Posterior vena cava (tissue), 2 donors: ENCODE data around the gene PPP1R37. TPM values are rescaled to one million over a fixed set of nuclear protein-coding genes. Genes with fewer than 3 reads are reported as not detected.

ENCODE experiments used
- DNase-seq: peaks from one replicate; pipeline ENCODE4 v3.0.0-alpha.2; 2020; ENCODE audit warnings: low spot score
- intact Hi-C, 2 donors: fragments of 100-400 bp; cut with DNase I; formaldehyde crosslinking; loops; one replicate each; pipeline versions ENCODE4 v1.14.1 to v1.14.2; 2022 to 2023
- total RNA-seq, 2 donors: library from RNA; stranded (reverse); fragmentation: NEBNext Ultra II Directional; extraction: Animal tissue kit (Norgen Biotek cat#: 25700); gene quantifications; one replicate each; pipeline ENCODE4 v1.2.1, GENCODE V29; 2021
- donor health status: DM: yes; HTN: yes; CAD: no.
- donor health status: DM: yes; HTN: yes; CAD: no.

The PPP1R37 gene
- total RNA-seq, 2 donors from 2014 or later, result 15.2 to 16.2 TPM

DNA sequence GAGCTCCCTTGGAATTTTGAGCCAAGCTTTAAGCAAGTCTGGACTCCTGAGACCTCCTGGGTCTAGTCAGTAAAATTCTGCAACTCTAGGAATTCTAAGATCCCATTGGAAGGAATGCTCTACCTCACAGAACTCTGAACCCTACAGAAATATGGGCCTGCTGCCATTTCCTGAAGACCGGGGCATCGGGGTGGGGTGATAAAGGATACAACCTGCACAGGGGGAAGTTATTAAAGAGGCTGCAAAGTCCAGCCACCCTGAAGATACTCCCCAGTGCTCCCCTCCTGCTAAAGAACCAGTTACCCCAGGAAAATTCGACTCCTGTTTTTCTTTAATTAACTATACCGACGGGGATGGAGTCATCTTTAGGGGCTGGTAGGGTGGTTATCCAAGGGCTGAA, 2.4 kb upstream of the PPP1R37 start:
- no peak for DNase-seq
- intact Hi-C loops, result no loop called here

DNA sequence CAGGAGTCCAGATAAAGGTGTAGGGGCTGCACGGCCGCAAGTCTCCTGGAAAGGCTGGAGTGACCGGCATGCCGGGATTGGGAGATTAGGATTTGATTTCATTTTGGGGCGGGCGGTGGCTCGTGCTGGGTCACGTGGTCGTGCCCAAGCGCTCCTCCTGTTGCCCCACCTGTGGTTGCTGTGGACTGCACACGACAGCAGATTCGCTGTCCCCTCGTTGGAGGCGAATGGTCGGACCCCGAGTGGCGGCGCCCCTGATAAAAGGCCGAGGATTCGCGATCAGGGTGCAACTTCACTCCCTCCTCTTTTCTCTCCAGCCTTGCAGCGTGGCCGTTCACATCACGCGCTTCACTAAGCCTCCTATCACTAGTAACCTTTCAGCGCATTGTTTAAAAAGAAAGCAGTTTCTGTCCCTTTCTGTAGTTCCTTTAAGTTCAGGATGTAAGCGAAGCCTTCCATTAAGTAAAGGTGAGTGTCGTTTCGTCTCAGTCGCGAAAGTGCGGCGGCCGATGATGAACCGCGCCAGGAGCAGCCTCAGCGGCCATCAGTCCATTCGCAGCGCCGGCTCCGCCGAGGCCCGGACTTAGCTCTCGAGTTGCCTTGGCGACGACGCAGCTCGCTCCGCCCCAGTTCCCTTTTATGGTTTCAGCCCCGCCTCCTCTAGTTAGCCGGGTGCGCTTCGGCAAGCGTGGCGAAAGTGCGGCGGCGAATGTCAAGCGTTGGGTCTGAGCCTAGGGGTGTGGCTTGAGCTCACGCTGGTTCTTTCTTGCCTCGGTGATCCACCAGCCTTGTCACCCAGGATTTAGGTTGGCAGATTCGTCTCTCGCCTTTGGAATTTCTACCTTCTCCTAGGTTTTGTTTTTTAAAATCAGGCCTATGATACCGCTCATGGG, 1.7 kb upstream of the PPP1R37 start:
- DNase-seq, result peak; percentile 99

DNA sequence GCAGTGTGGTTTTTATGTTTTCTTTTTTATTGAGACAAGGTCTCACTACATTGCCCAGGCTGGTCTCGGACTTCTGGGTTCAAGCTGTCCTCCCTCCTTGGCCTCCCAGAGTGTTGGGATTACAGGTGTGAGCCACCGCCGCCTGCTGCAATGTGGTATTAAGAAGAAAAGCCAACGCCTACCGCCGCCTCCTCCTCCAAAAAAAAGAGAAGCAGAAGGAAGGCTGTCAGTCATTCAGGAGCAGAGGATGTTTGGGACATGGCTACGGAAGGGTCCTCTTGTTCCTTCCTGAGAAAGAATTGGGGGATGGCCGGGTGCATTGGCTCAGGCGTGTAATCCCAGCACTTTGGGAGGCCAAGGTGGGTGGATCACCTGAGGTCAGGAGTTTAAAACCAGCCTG, 1.2 kb downstream of the PPP1R37 start:
- intact Hi-C loops, result no loop called here
- DNase-seq, result no peak

More for the DNA sequence above, 1.7 kb upstream of the PPP1R37 start:
- intact Hi-C loops, result no loop called here

DNA sequence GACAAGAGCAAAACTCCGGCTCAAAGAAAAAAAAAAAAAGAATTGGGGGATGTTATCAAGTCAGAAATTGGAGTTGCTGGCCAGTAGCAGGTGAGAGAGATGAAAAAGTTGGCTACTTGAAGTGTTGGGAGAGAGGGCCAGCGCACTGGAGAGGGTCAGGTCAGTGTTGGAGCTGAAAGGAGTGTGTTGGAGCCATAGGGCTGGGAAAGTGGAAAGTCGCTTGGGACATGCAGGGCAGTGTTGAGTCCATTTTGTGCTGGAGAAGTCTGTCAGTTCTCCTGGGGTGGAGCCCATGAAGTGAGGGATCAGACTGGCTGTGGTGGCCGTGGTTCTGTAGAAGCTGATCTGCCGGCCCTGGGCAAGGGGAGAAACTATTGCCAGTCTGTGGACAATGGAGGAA, 1.7 kb downstream of the PPP1R37 start:
- intact Hi-C loops, result no loop called here
- no peak for DNase-seq

DNA sequence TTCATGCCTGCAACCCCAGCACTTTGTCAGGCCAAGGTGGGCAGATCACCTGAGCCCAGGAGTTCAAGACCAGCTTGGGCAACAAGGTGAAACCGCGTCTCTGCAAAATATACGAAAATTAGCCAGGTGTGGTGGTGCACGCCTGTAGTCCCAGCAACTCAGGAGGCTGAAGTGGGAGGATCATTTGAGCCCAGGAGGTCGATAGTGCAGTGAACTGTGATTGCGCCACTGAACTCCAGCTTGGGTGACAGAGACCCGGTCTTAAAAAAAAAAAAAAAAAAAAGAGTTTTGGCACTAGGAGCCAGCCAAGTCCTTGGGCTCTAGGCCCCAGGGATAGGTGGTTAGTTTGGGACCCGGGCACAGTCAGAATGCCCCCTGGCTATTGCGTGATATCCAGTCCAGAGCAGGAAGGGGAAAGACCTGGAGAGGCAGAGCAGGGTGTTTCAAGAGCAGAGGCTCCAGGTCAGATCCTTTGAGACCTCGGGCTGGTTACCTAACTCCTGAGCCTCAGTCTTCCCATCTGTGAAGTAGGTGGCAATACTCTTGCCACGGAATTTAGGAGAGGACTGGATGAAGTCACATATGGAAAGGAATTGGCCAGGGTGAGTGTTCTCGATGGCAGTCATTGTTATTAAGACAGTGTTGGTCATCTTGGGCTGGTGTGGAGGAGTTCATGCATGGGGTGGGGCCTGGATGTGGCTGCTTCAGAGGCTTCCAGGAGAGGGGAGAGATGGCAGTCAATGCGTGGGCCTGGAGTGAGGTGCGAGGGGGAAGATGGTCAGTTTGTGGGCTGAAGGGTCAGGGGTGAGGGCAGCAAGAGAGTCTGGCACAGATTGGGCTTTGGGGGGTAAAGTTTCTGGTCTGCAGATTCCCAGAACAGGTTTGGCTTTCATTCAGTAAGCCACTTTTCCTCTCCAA, 2.8 kb downstream of the PPP1R37 start:
- no peak for DNase-seq
- intact Hi-C loops, result no loop called here

DNA sequence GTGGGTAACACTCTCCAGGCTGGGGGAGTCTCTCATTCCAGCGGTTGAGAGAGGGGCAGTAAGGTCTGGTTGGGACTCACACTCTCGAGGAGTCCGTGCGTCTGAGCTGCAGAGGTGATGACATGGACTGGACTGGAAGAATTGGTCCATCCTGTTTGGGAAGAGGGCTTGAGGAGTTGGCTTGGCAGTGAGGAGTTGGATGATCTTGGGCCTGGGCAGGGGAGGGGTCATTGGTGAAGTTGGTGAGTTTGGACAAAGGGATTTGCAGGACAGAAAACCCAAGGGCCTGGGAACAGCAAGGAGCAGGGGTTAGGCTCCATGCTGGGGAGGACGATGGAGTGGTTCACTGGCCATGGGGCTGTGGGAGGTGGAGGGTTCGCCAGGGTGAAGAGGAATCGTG, 3.7 kb downstream of the PPP1R37 start:
- intact Hi-C loops, result no loop called here
- no peak for DNase-seq

DNA sequence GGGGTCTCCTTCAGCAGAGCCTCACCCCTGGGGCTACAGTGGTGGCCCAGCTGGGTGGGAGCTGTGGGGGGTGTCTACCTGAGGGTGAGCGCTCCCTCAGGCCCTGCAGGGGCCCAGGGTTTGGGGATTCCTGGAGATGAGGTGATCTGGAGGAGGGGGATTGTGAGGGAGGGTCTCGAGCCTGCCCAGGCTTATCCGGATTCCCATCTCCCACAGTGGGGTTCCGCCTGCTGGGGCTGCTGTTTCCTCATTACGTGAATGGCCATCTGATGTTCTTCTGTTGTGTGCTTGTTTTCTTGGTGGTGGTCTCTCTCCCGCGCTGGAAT, 4.4 kb downstream of the PPP1R37 start:
- intact Hi-C loops, result no loop called here
- no peak for DNase-seq

DNA sequence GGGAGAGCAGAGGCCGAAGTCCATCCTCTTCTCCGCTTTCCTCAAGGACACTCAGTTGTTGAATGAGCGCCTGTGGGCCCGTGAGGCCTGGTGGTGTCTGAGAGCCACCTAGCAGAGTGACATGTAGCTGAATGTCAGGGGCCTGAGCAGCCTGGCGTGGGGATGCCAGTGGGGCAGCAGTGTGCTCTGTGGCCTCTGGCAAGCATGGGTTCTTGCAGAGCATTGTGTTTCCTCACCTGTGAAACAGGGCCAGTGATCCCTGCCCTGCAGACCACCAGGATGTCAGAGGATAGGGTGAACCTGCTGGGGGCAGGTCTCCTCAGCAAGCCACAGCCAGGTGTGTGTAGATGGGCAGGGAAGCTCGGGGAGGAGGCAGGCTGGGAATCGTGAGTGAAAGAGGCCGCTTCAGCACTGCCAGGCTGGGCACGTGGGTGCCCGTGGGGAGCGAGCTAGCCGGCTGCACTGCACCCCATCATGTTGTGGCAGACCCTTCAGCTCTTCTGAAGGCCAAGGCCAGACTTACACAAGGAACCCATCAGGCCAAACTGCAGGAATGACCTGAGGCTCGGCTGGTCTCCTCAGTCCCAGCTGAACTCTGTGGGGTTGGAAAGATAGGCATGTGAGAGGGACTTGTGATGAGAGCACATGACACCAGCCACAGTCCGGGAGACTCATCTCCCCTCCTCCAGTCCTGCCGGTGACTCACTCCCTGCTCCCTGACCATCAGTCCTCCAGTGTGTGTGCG, 5.0 kb downstream of the PPP1R37 start:
- intact Hi-C loops, result no loop called here
- peak; percentile 90 for DNase-seq

DNA sequence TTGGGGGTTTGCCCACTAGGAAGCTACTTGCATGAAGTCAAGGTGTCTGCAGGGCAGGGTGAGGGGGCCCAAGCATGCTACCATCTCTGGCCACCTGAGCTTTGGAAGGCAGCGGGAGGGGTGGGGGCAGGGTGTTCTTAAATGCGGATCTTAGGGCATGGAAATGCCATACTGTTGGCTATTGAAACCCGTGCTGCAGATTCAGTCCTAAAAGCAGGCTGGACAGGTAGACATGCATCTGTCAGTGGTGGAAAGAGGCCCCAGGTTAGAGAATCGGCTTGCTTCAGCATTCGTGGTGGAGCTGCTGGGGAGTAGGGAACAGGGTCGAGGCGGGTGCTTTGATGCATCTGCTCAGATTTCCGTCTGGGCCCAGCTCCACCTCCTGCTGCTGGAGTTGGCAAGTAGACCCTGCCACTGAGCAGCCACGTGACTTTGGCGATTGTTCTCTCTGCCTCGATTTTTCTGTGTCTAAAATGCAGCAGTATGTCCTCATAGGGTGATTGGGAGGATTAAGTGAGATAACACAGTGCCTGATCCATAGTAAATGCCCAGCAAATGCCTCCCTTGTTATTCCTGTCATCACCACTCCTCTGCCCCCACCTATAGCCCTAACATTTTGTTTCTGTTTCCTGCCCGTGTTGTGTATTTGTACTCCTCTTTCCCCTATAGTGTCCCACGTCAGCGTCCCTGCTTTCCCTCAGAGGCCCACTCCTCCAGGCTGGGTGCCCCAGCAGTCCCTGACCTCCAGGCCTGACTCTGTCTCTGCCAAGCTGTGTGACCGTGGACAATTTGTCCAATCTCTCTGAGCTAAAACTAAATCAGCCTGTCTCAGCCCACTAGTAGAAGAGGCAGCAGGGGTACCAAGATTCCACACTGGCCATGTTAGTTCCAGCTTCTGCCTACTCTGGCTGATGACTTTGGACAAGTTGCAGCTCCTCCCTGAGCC, 5.8 kb downstream of the PPP1R37 start:
- DNase-seq, result no peak
- intact Hi-C loops, result no loop called here

DNA sequence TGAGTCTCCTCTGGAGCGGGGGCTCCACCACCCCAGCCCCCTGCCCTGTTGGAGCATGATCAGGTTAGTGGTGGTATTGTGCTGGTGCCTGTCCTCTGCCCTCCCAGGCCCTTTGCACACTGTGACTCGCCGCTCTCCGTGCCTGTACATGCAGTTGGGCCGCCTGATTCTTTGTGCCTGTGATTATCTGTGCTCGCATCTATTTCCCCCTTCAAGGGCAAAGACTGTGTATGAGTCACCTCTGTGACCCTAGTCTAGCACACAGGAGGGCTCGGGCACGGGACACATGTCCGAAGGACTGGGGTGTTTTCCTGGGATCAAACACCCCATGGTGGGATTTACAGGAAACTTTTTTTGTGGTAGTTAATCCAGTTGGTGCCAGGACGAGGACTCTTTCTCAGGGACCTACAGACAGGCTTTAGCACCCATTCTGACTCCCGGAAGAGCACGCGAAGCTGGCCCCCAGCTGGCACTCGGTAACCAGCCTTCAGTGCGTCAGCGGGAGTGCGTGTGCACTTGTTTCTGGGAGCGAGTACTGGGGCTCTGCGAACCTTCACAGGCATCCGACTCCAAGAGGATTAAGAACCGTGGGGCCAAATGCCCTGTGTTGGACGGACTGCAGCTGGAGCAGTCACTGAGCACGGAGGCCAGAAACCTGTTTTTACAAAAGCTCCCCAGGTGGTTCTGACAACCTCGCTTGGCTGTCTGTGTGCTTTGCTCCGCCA, 6.7 kb downstream of the PPP1R37 start:
- intact Hi-C loops, result no loop called here
- no peak for DNase-seq

DNA sequence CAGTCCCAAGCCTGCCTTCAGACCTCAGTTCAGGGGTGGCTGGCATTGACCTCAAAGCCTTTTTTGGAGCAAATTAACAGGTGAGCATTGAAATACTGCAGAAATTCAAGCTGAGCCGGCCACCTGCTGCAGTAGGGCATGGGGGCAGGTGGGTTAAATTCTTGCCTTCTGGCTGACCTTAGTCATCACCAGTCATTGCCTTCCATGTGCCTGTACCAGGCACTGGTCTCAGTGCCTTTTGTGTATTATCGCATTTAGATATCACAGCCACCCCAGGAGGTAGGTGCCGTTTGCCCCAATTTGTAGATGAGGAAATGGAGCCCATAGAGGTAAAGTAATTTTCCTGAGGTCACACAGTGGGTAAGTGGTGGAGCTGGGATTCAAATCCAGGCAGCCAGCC, 7.2 kb downstream of the PPP1R37 start:
- intact Hi-C loops, result no loop called here
- no peak for DNase-seq

DNA sequence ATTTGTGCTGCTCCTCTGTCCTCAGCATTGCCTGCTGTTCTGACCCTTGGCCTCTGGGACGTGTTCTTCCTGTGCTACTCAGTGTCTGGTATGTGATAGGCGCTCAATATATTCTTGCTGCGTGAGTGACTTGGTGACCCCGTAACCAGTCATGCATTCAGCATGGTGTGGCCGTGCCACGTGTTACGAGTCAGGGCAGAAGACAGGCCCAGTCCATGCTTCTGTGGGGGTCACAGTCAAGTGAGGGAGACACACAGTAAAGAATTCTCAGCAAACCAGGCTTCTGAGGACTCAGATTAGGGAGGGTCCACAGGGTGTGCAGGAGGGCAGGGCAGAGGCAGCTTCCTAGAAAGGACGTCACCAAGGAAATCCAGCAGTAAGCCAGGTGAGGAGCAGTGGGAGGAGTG, 7.9 kb downstream of the PPP1R37 start:
- intact Hi-C loops, result no loop called here
- DNase-seq, result no peak

DNA sequence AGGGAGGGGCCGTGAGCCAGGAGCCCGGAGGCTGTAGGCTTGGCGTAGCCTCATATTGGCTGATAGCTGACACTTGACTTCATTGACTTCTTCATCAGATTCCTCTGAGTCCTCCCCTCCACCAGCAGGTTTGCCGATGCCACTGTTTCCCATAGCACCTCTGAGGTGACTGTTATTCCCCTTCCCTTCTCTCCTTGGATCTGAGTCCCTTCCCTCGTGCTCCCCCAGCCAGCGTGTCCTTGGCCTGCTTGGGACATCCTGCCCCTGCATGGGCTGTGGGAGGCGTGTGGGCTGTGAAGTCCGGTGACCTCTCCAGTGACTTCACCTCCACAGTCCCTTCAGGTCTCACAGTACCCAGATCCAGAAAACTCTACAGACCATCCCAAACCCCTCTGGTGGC, 8.8 kb downstream of the PPP1R37 start:
- intact Hi-C loops, result no loop called here

DNA sequence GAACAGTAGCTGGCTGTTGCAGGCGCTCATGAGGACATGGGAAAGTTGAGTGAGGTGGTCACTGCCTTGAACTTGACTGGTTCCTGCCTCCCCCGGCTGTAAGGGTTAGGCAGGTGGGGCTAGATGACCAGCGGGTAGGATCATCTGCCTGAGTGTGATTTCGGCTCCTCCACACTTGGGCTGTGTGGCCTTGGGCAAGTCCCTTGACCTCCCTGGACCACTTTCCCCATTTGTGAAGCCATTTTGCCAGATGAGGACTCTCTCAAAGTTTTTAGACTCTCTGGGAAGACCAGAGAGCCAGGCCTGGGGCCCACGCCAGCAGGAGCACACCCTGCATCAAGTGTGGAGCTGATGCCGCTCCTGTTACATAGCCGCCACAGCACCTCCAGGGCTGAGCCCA, 9.5 kb downstream of the PPP1R37 start:
- DNase-seq, result no peak
- intact Hi-C loops, result no loop called here

More for the DNA sequence above, 8.8 kb downstream of the PPP1R37 start:
- no peak for DNase-seq

DNA sequence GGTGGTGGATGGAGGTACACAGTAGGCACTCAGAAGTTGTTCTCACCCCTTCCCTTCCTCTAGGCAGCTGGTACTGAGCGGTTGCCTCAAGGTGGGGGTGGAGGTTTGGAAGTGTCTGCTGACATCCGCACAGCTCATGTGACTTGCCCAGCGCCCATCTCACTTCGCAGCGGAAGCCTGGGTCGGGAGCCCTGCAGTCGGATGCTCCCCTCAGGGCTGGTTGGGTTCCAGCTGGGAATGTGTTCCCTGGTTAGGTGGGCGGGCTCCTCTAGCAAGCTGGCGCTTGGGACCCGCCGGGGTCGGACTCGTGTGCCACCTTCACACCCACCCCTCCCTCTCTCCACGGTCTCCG, 10.2 kb downstream of the PPP1R37 start:
- intact Hi-C loops, result no loop called here
- no peak for DNase-seq

DNA sequence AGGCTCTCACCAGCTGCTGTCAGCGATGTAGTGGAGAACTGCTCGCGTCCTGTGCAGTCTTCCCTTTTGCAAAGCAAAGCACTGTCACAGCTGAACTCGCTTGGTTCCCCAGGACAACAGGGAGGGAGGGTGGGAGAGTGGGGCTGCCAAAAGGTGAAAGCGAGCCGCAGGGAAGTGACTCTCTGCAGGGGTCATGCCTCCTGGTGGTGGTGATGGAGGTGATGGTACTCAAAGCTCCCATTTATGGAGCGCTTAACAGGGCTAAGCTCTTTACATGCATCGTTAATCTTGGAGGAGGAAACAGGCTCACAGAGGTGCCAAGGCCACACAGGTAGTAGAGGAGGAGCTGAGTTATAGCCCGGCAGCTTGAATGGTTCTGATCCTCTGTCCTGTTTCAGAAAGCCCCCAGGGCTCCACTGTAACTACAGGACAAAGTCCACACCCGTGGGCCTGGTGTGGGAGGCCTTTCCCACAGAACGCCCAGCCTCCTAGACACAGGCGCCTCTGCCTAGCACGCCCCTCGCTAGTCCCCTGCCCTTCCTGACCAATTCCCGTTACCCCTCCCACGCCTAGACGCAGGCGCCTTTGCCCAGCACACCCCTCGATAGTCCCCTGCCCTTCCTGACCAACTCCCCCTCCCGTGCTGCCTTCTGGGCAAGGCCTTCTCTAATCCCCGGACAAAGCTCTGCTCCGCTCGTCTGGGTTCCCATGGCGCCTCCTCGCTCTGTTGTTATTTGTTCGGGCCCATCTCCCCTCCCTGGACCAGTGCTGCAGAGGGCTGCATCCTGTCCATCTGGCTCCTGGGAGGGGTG, 10.7 kb downstream of the PPP1R37 start:
- intact Hi-C loops, result no loop called here
- DNase-seq, result no peak

DNA sequence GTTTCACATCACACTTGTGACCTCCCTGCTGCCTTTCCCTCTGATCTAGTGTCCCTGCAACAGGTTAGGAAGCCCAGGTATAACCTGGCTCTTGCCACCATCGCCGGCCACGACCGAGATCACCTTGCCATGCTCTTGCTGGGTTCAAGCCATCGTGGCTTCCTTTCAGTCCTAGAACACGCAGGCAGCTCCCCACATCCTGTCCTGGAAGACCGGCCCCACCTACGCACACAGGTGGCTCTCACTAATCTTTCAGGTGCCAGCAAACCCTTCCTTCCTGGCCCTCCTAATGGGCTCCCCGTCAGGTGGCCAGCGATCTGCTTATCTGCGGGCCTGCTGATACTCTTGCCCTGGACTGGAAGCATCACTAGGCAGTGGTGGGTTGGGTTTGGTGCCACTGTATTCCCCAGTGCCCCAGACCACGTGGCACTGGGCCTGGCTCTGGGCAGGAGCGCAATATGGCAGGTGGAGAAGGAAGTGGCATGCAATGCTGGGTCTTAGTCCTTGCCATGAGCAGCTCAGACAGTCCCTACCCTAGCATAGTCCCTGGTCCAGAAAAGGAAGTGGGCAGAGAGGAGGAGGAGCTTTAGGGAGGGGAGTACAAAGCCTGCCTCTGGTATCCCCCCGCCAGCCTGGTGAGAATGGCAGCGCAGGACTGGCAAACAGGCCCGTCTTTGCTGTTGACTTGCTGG, 11.8 kb downstream of the PPP1R37 start:
- intact Hi-C loops, result no loop called here

More for the DNA sequence above, 11.8 kb downstream of the PPP1R37 start:
- DNase-seq, result no peak
